Liver (tissue), 9 donors: ENCODE data around the gene HENMT1. TPM values are rescaled to one million over a fixed set of nuclear protein-coding genes. Genes with fewer than 3 reads are reported as not detected.

ENCODE experiments used
- DNase-seq: peaks from one replicate; pipeline ENCODE4 v3.0.0-alpha.2; 2017; ENCODE audit warnings: low spot score
- H3K27ac ChIP-seq, 2 donors: one replicate each; pipeline ENCODE4 v1.7.0; 2013; ENCODE audit warnings: inconsistent platforms in 2 of 2, low read length in 2 of 2, control low read depth in 1 of 2, low read depth in 1 of 2, mild to moderate bottlenecking in 1 of 2
- H3K27me3 ChIP-seq, 4 donors: one replicate each; pipeline versions ENCODE4 v1.6.1 to v1.7.0; 2013; ENCODE audit warnings: low read length in 3 of 4, inconsistent platforms in 1 of 4, mild to moderate bottlenecking in 1 of 4, moderate library complexity in 1 of 4; ENCODE audit not compliant: control insufficient read depth in 4 of 4, insufficient read depth in 4 of 4
- H3K36me3 ChIP-seq, 4 donors: one replicate each; pipeline versions ENCODE4 v1.6.1 to v1.7.0; 2013; ENCODE audit warnings: low read length in 3 of 4, mild to moderate bottlenecking in 3 of 4, low read depth in 1 of 4, moderate library complexity in 1 of 4; ENCODE audit not compliant: control insufficient read depth in 4 of 4, insufficient read depth in 3 of 4
- H3K4me1 ChIP-seq, 4 donors: one replicate each; pipeline versions ENCODE4 v1.6.1 to v1.7.0; 2013; ENCODE audit warnings: low read length in 3 of 4, mild to moderate bottlenecking in 3 of 4, moderate library complexity in 1 of 4; ENCODE audit not compliant: control insufficient read depth in 4 of 4, insufficient read depth in 4 of 4
- H3K4me3 ChIP-seq, 3 donors: one replicate each; pipeline versions ENCODE4 v1.6.1 to v1.7.0; 2013; ENCODE audit warnings: low read length in 3 of 3, control low read depth in 1 of 3, low read depth in 1 of 3, mild to moderate bottlenecking in 1 of 3
- H3K9ac ChIP-seq, 2 donors: one replicate each; pipeline ENCODE4 v1.7.0; 2013; ENCODE audit warnings: low read length in 2 of 2, mild to moderate bottlenecking in 2 of 2, moderate library complexity in 2 of 2, control low read depth in 1 of 2, low read depth in 1 of 2
- H3K9me3 ChIP-seq, 4 donors: one replicate each; pipeline versions ENCODE4 v1.6.1 to v1.7.0; 2013; ENCODE audit warnings: low read length in 3 of 4; ENCODE audit not compliant: control insufficient read depth in 4 of 4
- CTCF ChIP-seq: fragments of 150-350 bp; IDR thresholded peaks from 2 replicates; pipeline ENCODE4 v1.5.1; 2017; ENCODE audit warnings: improper control_type of control experiment, low read depth, low read length; ENCODE audit not compliant: missing input control
- EGR1 ChIP-seq, 2 donors: IDR thresholded peaks; 2 replicates each; pipeline ENCODE4 v1.6.1; 2016 to 2018; ENCODE audit warnings: antibody characterized with exemption in 2 of 2, low read depth in 2 of 2
- FOXA1 ChIP-seq: IDR thresholded peaks from 2 replicates; pipeline ENCODE4 v1.6.1; 2016; ENCODE audit warnings: antibody characterized with exemption
- FOXA2 ChIP-seq: IDR thresholded peaks from 2 replicates; pipeline ENCODE4 v1.6.1; 2016; ENCODE audit warnings: antibody characterized with exemption
- GABPA ChIP-seq, 2 donors: IDR thresholded peaks in 1 of 2; conservative IDR thresholded peaks in 1 of 2; 2 replicates each; pipeline ENCODE4 v1.6.1; 2016; ENCODE audit warnings: antibody characterized with exemption in 2 of 2, mild to moderate bottlenecking in 1 of 2, moderate library complexity in 1 of 2
- HNF4A ChIP-seq, 2 donors: conservative IDR thresholded peaks; 2 replicates each; pipeline ENCODE4 v1.6.1; 2016; ENCODE audit warnings: antibody characterized with exemption in 2 of 2, mild to moderate bottlenecking in 2 of 2
- HNF4G ChIP-seq: IDR thresholded peaks from 2 replicates; pipeline ENCODE4 v1.6.1; 2016; ENCODE audit warnings: antibody characterized with exemption
- JUND ChIP-seq, 2 donors: IDR thresholded peaks; 2 replicates each; pipeline ENCODE4 v1.6.1; 2016; ENCODE audit warnings: antibody characterized with exemption in 2 of 2
- NR2F2 ChIP-seq: IDR thresholded peaks from 2 replicates; pipeline ENCODE4 v1.6.1; 2016; ENCODE audit warnings: antibody characterized with exemption
- RAD21 ChIP-seq, 2 donors: IDR thresholded peaks; 2 replicates each; pipeline ENCODE4 v1.6.1; 2016; ENCODE audit warnings: antibody characterized with exemption in 2 of 2, mild to moderate bottlenecking in 2 of 2
- REST ChIP-seq: IDR thresholded peaks from 2 replicates; pipeline ENCODE4 v1.6.1; 2016; ENCODE audit warnings: antibody characterized with exemption, mild to moderate bottlenecking
- RXRA ChIP-seq, 2 donors: IDR thresholded peaks; 2 replicates each; pipeline ENCODE4 v1.6.1; 2017 to 2018; ENCODE audit warnings: antibody characterized with exemption in 2 of 2, mild to moderate bottlenecking in 1 of 2
- SP1 ChIP-seq: IDR thresholded peaks from 2 replicates; pipeline ENCODE4 v1.6.1; 2018; ENCODE audit warnings: antibody characterized with exemption, mild to moderate bottlenecking
- TAF1 ChIP-seq: conservative IDR thresholded peaks from 2 replicates; pipeline ENCODE4 v1.6.1; 2016; ENCODE audit warnings: antibody characterized with exemption, mild to moderate bottlenecking
- YY1 ChIP-seq: IDR thresholded peaks from 2 replicates; pipeline ENCODE4 v1.6.1; 2016; ENCODE audit warnings: antibody characterized with exemption, mild to moderate bottlenecking
- WGBS: extraction: QIAGEN DNeasy Blood & Tissue Kit; methylation state at CpG from one replicate; pipeline ENCODE4 v1.1.7; 2013; 5-methylcytosine and 5-hydroxymethylcytosine counted together
- polyA plus RNA-seq, 2 donors: library from polyadenylated mRNA; stranded (reverse) in 1 of 2; unstranded in 1 of 2; fragments of 200-250 nt in 1 of 2; fragments of >200 nt in 1 of 2; fragmentation: Nextera tagmentation in 1 of 2; extraction: Ambion mirVana in 1 of 2; gene quantifications; one replicate each; pipeline versions ENCODE4 v1.2.1 to v1.2.3, GENCODE V29; 2013 to 2015
- total RNA-seq, 2 donors: library from RNA; depleted of rRNA; stranded (reverse); fragments of >200 nt; gene quantifications; one replicate each; pipeline ENCODE4 v1.2.3, GENCODE V29; 2014
- TF ChIP-seq, protein P1 (sequence below): IDR thresholded peaks from 2 replicates; pipeline ENCODE4 v1.6.1; 2016; ENCODE audit warnings: antibody characterized with exemption
- TF ChIP-seq, protein P2 (sequence below): IDR thresholded peaks from 2 replicates; pipeline ENCODE4 v1.6.1; 2016; ENCODE audit warnings: antibody characterized with exemption
- TF ChIP-seq, protein P3 (sequence below): IDR thresholded peaks from 2 replicates; pipeline ENCODE4 v1.6.1; 2016; ENCODE audit warnings: antibody characterized with exemption
- donor health status: healthy.
- donor health status: healthy.
- donor health status: healthy.
- donor health status: healthy.
- donor health status: healthy.

The HENMT1 gene
- total and polyA plus RNA-seq, 4 donors: 0.87 to 7.3 (median 1.1) TPM

DNA sequence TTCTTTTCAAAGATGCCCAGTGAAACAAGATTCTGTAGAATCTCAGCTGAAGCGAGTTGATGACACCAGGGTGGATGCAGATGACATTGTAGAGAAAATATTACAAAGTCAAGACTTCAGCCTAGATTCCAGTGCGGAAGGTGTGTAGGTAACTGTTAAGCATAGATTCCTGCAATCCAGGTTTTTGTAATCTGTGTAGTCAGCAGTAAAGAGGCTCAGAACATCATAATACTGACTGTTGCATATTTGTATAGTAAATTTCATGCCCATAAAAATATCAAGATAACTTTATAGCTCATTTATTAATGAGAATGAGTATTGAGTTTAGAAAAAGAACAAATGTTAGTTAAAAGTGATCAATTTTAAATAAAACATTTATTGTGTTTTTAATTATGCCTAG, 32.2 kb downstream of the HENMT1 start:
- Histone ChIP-seq H3K9me3 (no peaks in the 10 kb centered on the region), H3K27ac (no peak overlapping the region), H3K27me3 (no peaks in the 10 kb centered on the region), H3K4me3 (no peak overlapping the region), H3K4me1 (no peaks in the 10 kb centered on the region), H3K36me3 (peaks cover 0 to 1% (median 0%) of the 10 kb centered on the region in 4 donors), H3K9ac (no peak overlapping the region)
- TF ChIP-seq, protein P1, sequence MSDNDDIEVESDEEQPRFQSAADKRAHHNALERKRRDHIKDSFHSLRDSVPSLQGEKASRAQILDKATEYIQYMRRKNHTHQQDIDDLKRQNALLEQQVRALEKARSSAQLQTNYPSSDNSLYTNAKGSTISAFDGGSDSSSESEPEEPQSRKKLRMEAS: no peak
- TF ChIP-seq YY1: no peak
- TF ChIP-seq FOXA2: no peak
- TF ChIP-seq REST: no peak
- no peak for TF ChIP-seq GABPA (IDR thresholded peaks at IDR 0.05 in 1 of 2, conservative IDR thresholded peaks at IDR 0.05 in 1 of 2)
- TF ChIP-seq NR2F2: no peak
- no peak for TF ChIP-seq FOXA1
- no peak for TF ChIP-seq RAD21 (IDR thresholded peaks at IDR 0.05)
- DNase-seq: no peak
- WGBS: 97% methylated on average over 2 of the region's 2 CpGs

- no peaks in the 10 kb centered on the region for H3K27me3 ChIP-seq
- H3K9me3 ChIP-seq: no peaks in the 10 kb centered on the region
- DNase-seq: no peak
- H3K4me1 ChIP-seq: no peaks in the 10 kb centered on the region
- TF ChIP-seq HNF4A (conservative IDR thresholded peaks at IDR 0.05) (no peak), SP1 (no peak), REST (no peak), TAF1 (no peak), HNF4G (no peak), RAD21 (IDR thresholded peaks at IDR 0.05) (no peak), FOXA2 (no peak), RXRA (IDR thresholded peaks at IDR 0.05) (no peak), NR2F2 (no peak), FOXA1 (no peak), JUND (IDR thresholded peaks at IDR 0.05) (no peak), CTCF (no peak), GABPA (IDR thresholded peaks at IDR 0.05 in 1 of 2, conservative IDR thresholded peaks at IDR 0.05 in 1 of 2) (no peak), YY1 (no peak), EGR1 (IDR thresholded peaks at IDR 0.05; ENCODE audit: low read depth in 2 of 2) (no peak)
- TF ChIP-seq, protein P1: no peak
- TF ChIP-seq, protein P2, sequence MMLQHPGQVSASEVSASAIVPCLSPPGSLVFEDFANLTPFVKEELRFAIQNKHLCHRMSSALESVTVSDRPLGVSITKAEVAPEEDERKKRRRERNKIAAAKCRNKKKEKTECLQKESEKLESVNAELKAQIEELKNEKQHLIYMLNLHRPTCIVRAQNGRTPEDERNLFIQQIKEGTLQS: no peak
- TF ChIP-seq, protein P3, sequence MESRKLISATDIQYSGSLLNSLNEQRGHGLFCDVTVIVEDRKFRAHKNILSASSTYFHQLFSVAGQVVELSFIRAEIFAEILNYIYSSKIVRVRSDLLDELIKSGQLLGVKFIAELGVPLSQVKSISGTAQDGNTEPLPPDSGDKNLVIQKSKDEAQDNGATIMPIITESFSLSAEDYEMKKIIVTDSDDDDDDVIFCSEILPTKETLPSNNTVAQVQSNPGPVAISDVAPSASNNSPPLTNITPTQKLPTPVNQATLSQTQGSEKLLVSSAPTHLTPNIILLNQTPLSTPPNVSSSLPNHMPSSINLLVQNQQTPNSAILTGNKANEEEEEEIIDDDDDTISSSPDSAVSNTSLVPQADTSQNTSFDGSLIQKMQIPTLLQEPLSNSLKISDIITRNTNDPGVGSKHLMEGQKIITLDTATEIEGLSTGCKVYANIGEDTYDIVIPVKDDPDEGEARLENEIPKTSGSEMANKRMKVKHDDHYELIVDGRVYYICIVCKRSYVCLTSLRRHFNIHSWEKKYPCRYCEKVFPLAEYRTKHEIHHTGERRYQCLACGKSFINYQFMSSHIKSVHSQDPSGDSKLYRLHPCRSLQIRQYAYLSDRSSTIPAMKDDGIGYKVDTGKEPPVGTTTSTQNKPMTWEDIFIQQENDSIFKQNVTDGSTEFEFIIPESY: no peak
- no peak overlapping the region for H3K4me3 ChIP-seq
- no peak overlapping the region for H3K27ac ChIP-seq
- H3K9ac ChIP-seq: no peak overlapping the region
- WGBS: 90% methylated on average over 3 of the region's 3 CpGs
- peaks cover 0 to 1% (median 0%) of the 10 kb centered on the region in 4 donors for H3K36me3 ChIP-seq
These were observed 32.9 kb downstream of the HENMT1 start for GRCh38 chr1:108627951-108628350.
